ENCODE data around the gene TRAK2.

Gene TRAK2

GRCh38 chr2:201348758-201349157 lies 102.5 kb downstream of the TRAK2 start:
- Histone ChIP-seq H3K27me3 (replicated peaks) (no peaks in the 10 kb centered on the region), H3K27ac (no peak overlapping the region), H3K4me3 (ENCODE audit: low read depth, low read length) (no peak overlapping the region), H3K36me3 (replicated peaks) (peaks cover 3% of the 10 kb centered on the region)
- in situ Hi-C loops (cut with HindIII; ENCODE audit: low pct_ligation_motif_present, low sequenced_read_pairs) = no loop called here
- TF ChIP-seq, protein P1, sequence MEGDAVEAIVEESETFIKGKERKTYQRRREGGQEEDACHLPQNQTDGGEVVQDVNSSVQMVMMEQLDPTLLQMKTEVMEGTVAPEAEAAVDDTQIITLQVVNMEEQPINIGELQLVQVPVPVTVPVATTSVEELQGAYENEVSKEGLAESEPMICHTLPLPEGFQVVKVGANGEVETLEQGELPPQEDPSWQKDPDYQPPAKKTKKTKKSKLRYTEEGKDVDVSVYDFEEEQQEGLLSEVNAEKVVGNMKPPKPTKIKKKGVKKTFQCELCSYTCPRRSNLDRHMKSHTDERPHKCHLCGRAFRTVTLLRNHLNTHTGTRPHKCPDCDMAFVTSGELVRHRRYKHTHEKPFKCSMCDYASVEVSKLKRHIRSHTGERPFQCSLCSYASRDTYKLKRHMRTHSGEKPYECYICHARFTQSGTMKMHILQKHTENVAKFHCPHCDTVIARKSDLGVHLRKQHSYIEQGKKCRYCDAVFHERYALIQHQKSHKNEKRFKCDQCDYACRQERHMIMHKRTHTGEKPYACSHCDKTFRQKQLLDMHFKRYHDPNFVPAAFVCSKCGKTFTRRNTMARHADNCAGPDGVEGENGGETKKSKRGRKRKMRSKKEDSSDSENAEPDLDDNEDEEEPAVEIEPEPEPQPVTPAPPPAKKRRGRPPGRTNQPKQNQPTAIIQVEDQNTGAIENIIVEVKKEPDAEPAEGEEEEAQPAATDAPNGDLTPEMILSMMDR (IDR thresholded peaks at IDR 0.05; ENCODE audit: low read depth, low read length, missing control alignments) = no peak
- no peak for DNase-seq

- Histone ChIP-seq H3K36me3 (replicated peaks) (peaks cover 5% of the 10 kb centered on the region), H3K27me3 (replicated peaks) (no peaks in the 10 kb centered on the region), H3K27ac (no peak overlapping the region), H3K4me3 (ENCODE audit: low read depth, low read length) (no peak overlapping the region)
- in situ Hi-C loops (cut with HindIII; ENCODE audit: low pct_ligation_motif_present, low sequenced_read_pairs) = no loop called here
- no peak for DNase-seq
- TF ChIP-seq, protein P1 (IDR thresholded peaks at IDR 0.05; ENCODE audit: low read depth, low read length, missing control alignments) = no peak
These were observed 104.1 kb downstream of the TRAK2 start for GRCh38 chr2:201347138-201347537.

- Histone ChIP-seq H3K27ac (no peak overlapping the region), H3K27me3 (replicated peaks) (no peaks in the 10 kb centered on the region), H3K4me3 (ENCODE audit: low read depth, low read length) (no peak overlapping the region), H3K36me3 (replicated peaks) (peaks cover 5% of the 10 kb centered on the region)
- no peak for DNase-seq
- in situ Hi-C loops (cut with HindIII; ENCODE audit: low pct_ligation_motif_present, low sequenced_read_pairs) = no loop called here
- TF ChIP-seq, protein P1 (IDR thresholded peaks at IDR 0.05; ENCODE audit: low read depth, low read length, missing control alignments) = no peak
These were observed 105.5 kb downstream of the TRAK2 start for GRCh38 chr2:201345625-201346213.

DNA sequence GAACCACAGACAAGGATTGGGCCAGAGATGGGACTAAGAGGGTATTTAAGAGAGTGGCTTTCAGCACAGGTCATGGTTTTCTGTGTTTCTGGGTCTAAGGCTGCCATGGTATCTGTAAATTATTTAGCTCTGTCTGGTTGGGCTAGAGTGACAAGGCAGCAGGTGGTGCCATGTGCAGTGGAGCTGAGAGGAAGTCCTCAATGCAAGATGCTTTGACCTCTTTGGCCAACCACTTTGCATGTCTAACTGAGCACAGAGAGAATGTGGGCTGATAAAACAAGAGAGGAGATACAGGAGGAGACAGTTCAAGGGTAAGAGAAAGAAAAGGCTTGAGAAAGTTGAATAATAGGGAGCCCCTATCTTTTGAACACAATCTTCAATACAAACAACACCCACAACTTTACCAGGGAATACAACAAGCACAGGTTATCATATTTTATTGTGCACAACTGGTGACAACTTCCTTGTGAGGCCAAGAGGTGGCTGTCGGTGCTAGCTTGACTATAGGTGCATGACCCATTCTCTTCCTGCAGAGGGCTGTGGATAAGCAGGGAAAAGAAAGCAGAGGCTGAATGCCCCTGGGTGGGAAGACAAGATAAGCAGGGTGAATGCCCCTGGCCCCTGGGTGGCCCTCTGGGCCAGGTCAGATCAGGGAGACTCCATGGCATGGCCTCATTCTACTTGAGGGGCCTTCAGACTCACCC lies 106.4 kb downstream of the TRAK2 start:
- Histone ChIP-seq H3K27me3 (replicated peaks) (no peaks in the 10 kb centered on the region), H3K36me3 (replicated peaks) (peaks cover 5% of the 10 kb centered on the region), H3K27ac (no peak overlapping the region), H3K4me3 (ENCODE audit: low read depth, low read length) (no peak overlapping the region)
- in situ Hi-C loops (cut with HindIII; ENCODE audit: low pct_ligation_motif_present, low sequenced_read_pairs) = no loop called here
- TF ChIP-seq, protein P1 (IDR thresholded peaks at IDR 0.05; ENCODE audit: low read depth, low read length, missing control alignments) = peak; percentile 31
- no peak for DNase-seq

GRCh38 chr2:201343559-201343958 lies 107.7 kb downstream of the TRAK2 start:
- Histone ChIP-seq H3K4me3 (ENCODE audit: low read depth, low read length) (no peak overlapping the region), H3K36me3 (replicated peaks) (peaks cover 5% of the 10 kb centered on the region), H3K27ac (no peak overlapping the region), H3K27me3 (replicated peaks) (no peaks in the 10 kb centered on the region)
- in situ Hi-C loops (cut with HindIII; ENCODE audit: low pct_ligation_motif_present, low sequenced_read_pairs) = no loop called here
- DNase-seq = no peak
- TF ChIP-seq, protein P1 (IDR thresholded peaks at IDR 0.05; ENCODE audit: low read depth, low read length, missing control alignments) = no peak

All from brain microvascular endothelial cell (primary cell).